HPDE6-E6E7 (cell line): ENCODE measurements around the gene SPEM3.

Experiments used
- DNase-seq: peaks from one replicate; pipeline ENCODE4 v3.0.0; 2011; ENCODE audit warnings: missing footprints; ENCODE audit errors: extremely low spot score

The SPEM3 gene

GRCh38 chr17:7403977-7404736, 24.5 kb upstream of the SPEM3 start, which contains the start of gene TMEM256:
TMEM256 (minus strand) TSS chr17:7404097; CDS start chr17:7404084, 13 bp downstream.
- peak; percentile 94 for DNase-seq

DNA sequence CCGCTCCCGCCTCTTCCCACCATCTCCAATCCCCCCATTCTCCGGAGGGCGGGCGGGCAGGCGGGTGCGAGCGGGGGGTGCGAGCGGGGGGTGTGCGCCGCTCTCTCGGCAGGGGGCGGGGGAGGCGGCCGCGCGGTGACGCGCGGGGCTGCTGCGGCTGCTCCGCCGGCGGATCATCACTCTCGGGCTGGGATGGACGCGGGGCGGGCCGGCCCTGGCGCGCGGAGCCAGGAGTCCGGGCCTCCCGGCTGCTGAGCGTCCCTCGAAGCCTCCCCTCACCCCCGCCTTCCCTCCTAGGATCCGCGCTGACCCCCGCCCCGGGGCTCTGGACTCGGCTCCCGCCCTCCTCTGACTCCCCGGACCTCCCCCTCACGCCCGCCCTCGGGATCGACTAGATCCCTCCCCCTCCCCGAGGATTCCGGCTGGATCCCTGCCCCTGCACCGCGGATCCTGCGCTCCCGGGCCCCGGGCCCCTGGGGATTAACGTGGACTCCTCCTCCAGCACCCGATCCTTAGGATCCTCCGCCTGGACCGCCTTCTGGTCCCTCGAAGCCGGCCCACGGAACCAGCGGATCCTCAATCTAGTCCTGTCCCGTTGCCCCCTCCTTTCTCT, 23.8 kb upstream of the SPEM3 start:
- DNase-seq = peak; percentile 48

GRCh38 chr17:7405350-7406234, 23.1 kb upstream of the SPEM3 start:
- no peak for DNase-seq

- no peak for DNase-seq
Observed at GRCh38 chr17:7406235-7406825, 22.3 kb upstream of the SPEM3 start.

GRCh38 chr17:7407082-7407481, 21.6 kb upstream of the SPEM3 start:
- no peak for DNase-seq

- DNase-seq = no peak
Observed at GRCh38 chr17:7407485-7408251, 21.0 kb upstream of the SPEM3 start, which contains the start of gene NLGN2. NLGN2 (plus strand) TSS chr17:7407845; CDS start chr17:7408256, 411 bp downstream.

GRCh38 chr17:7408252-7408727, 20.4 kb upstream of the SPEM3 start:
- DNase-seq = no peak

DNA sequence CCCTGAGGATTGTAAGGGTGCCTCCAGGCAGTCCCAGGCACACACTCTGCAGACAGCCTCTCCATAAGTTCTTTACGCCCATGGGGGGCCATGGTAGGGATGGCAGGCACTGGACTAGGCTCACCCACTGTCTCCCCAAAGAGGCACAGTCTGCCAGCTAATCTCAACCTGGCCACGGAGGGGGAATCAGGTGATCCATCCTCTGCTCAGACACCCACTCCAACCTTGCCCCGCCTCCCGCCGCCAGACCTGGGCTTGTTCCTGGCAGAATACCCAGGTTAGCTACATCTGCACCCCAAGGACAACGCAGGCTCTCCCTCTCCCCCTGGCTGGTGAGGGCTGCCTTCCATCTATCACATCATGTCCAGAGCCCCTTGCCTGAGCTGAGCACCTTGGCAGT, 19.8 kb upstream of the SPEM3 start:
- no peak for DNase-seq

GRCh38 chr17:7409716-7410115, 18.9 kb upstream of the SPEM3 start:
- no peak for DNase-seq

- no peak for DNase-seq
Observed at GRCh38 chr17:7410634-7411426, 17.8 kb upstream of the SPEM3 start.

DNA sequence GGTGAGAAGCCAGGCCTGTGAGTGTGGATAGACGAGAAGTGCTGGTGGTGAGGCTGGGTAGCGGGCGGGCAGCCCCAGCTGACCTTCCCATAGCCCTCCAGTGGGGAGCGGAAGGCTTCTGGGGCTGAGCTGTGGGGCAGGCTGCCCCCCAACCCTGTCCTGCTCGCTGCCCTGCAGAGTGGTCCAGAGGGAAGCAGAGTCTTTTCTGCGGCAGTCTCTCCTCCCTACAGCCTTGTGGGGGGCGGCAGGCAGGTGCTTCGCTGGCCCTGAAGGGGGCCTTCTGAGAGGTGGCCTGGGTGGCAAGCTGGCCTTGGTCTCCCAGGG, 17.3 kb upstream of the SPEM3 start:
- no peak for DNase-seq

- no peak for DNase-seq
Observed at GRCh38 chr17:7413346-7413985, 15.2 kb upstream of the SPEM3 start.

- DNase-seq = no peak
Observed at GRCh38 chr17:7414837-7415236, 13.8 kb upstream of the SPEM3 start.

DNA sequence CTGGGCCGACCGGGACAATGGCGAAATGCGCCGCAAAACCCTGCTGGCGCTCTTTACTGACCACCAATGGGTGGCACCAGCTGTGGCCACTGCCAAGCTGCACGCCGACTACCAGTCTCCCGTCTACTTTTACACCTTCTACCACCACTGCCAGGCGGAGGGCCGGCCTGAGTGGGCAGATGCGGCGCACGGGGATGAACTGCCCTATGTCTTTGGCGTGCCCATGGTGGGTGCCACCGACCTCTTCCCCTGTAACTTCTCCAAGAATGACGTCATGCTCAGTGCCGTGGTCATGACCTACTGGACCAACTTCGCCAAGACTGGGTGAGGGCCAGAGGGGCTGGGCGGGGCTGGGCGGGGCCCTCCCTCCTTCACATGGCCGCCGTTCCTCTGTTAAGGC, 12.9 kb upstream of the SPEM3 start:
- DNase-seq = no peak

GRCh38 chr17:7416323-7416722, 12.3 kb upstream of the SPEM3 start:
- DNase-seq = no peak

- no peak for DNase-seq
Observed at GRCh38 chr17:7417056-7417655, 11.5 kb upstream of the SPEM3 start.

- DNase-seq = no peak
Observed at GRCh38 chr17:7418472-7419152, 10.0 kb upstream of the SPEM3 start.

DNA sequence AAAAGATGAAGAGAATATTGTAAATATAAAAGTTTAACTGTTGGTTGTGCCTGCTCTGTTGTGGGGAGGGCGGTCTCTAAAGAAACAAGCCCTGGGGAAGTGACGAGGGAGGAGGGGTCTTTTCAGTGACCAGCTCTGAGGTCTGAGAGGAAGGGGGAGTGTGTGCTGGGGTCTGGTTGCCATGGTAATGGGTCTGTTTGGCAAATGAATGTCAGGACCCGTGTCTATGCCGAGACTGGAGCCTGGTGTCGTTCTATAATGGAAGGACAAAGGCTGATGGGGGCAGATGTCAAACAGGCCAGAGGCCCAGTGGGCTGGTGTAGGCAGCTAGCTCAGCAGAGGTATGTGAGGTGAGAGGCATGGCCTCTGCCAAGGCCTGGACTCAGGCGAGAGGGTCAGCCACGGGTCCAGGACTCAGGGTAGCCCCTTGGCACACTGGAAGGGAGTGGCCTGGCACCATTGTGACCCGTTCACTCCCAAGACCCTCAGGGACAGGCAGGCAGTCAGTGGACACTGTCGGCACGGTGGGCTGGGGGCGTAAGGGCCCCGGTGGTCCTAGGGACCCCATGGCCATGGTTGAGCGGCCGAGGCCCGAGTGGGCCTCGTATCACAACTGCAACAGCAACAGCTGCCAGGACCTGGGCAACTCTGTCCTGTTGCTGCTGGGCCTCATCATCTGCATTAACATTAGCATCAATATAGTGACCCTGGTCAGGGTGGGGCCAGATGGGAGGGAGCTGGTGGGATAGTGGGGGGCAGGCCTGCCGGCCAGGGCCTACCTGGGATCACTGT, 8.6 kb upstream of the SPEM3 start, which contains the start of gene SPEM1:
Gene SPEM1, plus strand, starts transcription at position 506 of the 792 bp plus-strand sequence. Its CDS starts 61 bp downstream, at position 567.
- DNase-seq = no peak
